K562 (cell line): ENCODE measurements around the gene HOTAIR. TPM values are rescaled to one million over a fixed set of nuclear protein-coding genes. Genes with fewer than 3 reads are reported as not detected.

Experiments
- CXXC5 ChIP-seq: fragments of 250-450 bp; sonication (Bioruptor Pico); IDR thresholded peaks from 2 replicates; pipeline ENCODE4 v1.8.0; 2022; ENCODE audit warnings: inconsistent platforms, mild to moderate bottlenecking, moderate library complexity
- FOXM1 ChIP-seq, 2 experiments: fragments of 450-650 bp in 1 of 2; sonication (generic) in 1 of 2; formaldehyde crosslinking in 1 of 2; IDR thresholded peaks; 2 replicates each; pipeline versions ENCODE4 v1.6.1 to v1.9.0; 2017 to 2022; ENCODE audit warnings: low read depth in 2 of 2, mild to moderate bottlenecking in 2 of 2, missing genetic modification reagents in 1 of 2, moderate library complexity in 1 of 2
- HEY1 ChIP-seq: fragments of 250-450 bp; sonication (Bioruptor Pico); IDR thresholded peaks from 2 replicates; pipeline ENCODE4 v1.5.0; 2020; ENCODE audit warnings: mild to moderate bottlenecking, moderate library complexity, borderline replicate concordance
- JUN ChIP-seq, 2 experiments: sonication (generic) in 1 of 2; formaldehyde crosslinking in 1 of 2; IDR thresholded peaks; 2 replicates each; pipeline versions ENCODE4 v1.6.1 to v1.8.0; 2012 to 2022; ENCODE audit warnings: borderline replicate concordance in 2 of 2, mild to moderate bottlenecking in 2 of 2, improper control_type of control experiment in 1 of 2, low read depth in 1 of 2, low read length in 1 of 2, missing genetic modification reagents in 1 of 2
- MTA2 ChIP-seq: fragments of 450-650 bp; IDR thresholded peaks from 2 replicates; pipeline ENCODE4 v1.6.1; 2016; ENCODE audit warnings: low read depth
- NR2C1 ChIP-seq, 2 experiments: fragments of 450-650 bp; IDR thresholded peaks; 2 replicates each; pipeline ENCODE4 v1.6.1; 2017; ENCODE audit warnings: mild to moderate bottlenecking in 2 of 2, antibody characterized with exemption in 1 of 2, inconsistent platforms in 1 of 2, missing compliant biosample characterization in 1 of 2, missing genetic modification characterization in 1 of 2
- RAD51 ChIP-seq: fragments of 450-650 bp; IDR thresholded peaks from 2 replicates; pipeline ENCODE4 v1.7.1; 2016; ENCODE audit warnings: low read depth, mild to moderate bottlenecking, borderline replicate concordance
- RFX1 ChIP-seq: fragments of 450-650 bp; IDR thresholded peaks from 2 replicates; pipeline ENCODE4 v1.6.1; 2016; ENCODE audit warnings: mild to moderate bottlenecking, moderate library complexity
- SPI1 ChIP-seq: IDR thresholded peaks from 2 replicates; pipeline ENCODE4 v1.6.1; 2011; ENCODE audit warnings: low read depth, low read length, control low read depth, borderline replicate concordance
- ZNF609 ChIP-seq: sonication (generic); formaldehyde crosslinking; IDR thresholded peaks from 2 replicates; pipeline ENCODE4 v1.8.1; 2023; ENCODE audit warnings: missing genetic modification reagents, mild to moderate bottlenecking, borderline replicate concordance
- polyA plus RNA-seq, 8 experiments: library from polyadenylated mRNA; depleted of rRNA in 4 of 8; stranded (reverse) in 5 of 8; unstranded in 3 of 8; fragments of >200 nt; fragmentation: Nextera tagmentation in 2 of 8; fragmentation: Illumina TruSeq in 1 of 8; extraction: Ambion mirVana in 2 of 8; extraction: Trizol in 1 of 8; gene quantifications; 2 replicates each; pipeline versions ENCODE4 v1.2.1 to v1.2.3, GENCODE V29; 2011 to 2014; ENCODE audit warnings: inconsistent platforms in 1 of 8, missing spikeins in 1 of 8
- total RNA-seq, 7 experiments: library from RNA; depleted of rRNA in 6 of 7; stranded (reverse); fragments of >200 nt in 6 of 7; fragmentation: Illumina TruSeq in 2 of 7; extraction: Trizol in 2 of 7; gene quantifications; 2 replicates each; pipeline versions ENCODE4 v1.2.1 to v1.2.3, GENCODE V29; 2011 to 2021; ENCODE audit warnings: low replicate concordance in 1 of 7
- TF ChIP-seq, protein P1 (sequence below): sonication (generic); formaldehyde crosslinking; IDR thresholded peaks from 2 replicates; pipeline ENCODE4 v1.8.0; 2022; ENCODE audit warnings: missing genetic modification reagents, mild to moderate bottlenecking, moderate library complexity, borderline replicate concordance

HOTAIR gene
- total and polyA plus RNA-seq, 9 of the 15 experiments (the other 6 are each of a cell fraction or from before 2014, with no cell fraction given) = 0.04 TPM; not detected in 8

- TF ChIP-seq ZNF609 (CRISPR knock-in tag) (no peak), NR2C1 (IDR thresholded peaks at IDR 0.05) (no peak; the same call in 1 of the 2 replicates), NR2C1 (tag; IDR thresholded peaks at IDR 0.05) (no peak), MTA2 (no peak), CXXC5 (CRISPR knock-in tag) (peak; percentile 31; the same call in 1 of the 2 replicates), RAD51 (peak; percentile 100), JUN (IDR thresholded peaks at IDR 0.05; ENCODE audit: borderline replicate concordance, low read depth, low read length) (peak; percentile 42; the same call in 1 of the 2 replicates), JUN (CRISPR knock-in tag; IDR thresholded peaks at IDR 0.05; ENCODE audit: borderline replicate concordance) (no peak), FOXM1 (IDR thresholded peaks at IDR 0.05; ENCODE audit: low read depth) (peak; percentile 40; the same call in 1 of the 2 replicates), FOXM1 (CRISPR knock-in tag; IDR thresholded peaks at IDR 0.05; ENCODE audit: low read depth) (no peak), HEY1 (no peak), RFX1 (no peak), SPI1 (0 out of 2 replicates have a peak, but pooled peaks have one; percentile 29)
- TF ChIP-seq, protein P1, sequence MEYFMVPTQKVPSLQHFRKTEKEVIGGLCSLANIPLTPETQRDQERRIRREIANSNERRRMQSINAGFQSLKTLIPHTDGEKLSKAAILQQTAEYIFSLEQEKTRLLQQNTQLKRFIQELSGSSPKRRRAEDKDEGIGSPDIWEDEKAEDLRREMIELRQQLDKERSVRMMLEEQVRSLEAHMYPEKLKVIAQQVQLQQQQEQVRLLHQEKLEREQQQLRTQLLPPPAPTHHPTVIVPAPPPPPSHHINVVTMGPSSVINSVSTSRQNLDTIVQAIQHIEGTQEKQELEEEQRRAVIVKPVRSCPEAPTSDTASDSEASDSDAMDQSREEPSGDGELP (CRISPR knock-in tag) = peak; percentile 64; the same call in 1 of the 2 replicates
These were observed 36.2 kb downstream of the HOTAIR start, which contains the start of gene HOXC13 (continued) for GRCh38 chr12:53938326-53939140.
